RPMI8226 (cell line): ENCODE measurements around the gene SLC22A2.

ENCODE experiments used
- DNase-seq: peaks from one replicate; pipeline ENCODE4 v3.0.0-alpha.2; 2015

SLC22A2 gene

GRCh38 chr6:160203522-160203921 lies 55.1 kb downstream of the SLC22A2 start:
- no peak for DNase-seq

GRCh38 chr6:160203076-160203475 lies 55.5 kb downstream of the SLC22A2 start:
- no peak for DNase-seq

GRCh38 chr6:160202411-160202810 lies 56.2 kb downstream of the SLC22A2 start:
- DNase-seq, result no peak

DNA sequence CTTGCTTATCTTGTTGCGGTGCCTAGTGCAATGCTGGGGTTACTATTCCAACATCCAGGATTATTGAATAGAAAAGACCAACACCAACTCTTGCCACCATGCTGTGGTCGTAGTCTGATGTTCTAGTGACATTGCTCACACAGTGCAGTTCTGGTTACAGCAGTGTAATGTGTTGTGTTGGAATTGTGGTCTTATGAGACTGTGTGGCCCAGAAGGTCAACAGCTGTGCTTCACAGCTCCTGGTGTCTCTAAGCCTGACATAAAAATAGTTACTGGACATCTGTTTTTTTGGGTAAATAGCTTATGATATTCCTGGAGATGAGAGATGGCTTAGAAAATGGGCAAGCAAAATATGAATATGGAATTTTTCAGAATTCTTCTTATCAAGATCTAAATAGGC lies 57.6 kb downstream of the SLC22A2 start:
- no peak for DNase-seq

DNA sequence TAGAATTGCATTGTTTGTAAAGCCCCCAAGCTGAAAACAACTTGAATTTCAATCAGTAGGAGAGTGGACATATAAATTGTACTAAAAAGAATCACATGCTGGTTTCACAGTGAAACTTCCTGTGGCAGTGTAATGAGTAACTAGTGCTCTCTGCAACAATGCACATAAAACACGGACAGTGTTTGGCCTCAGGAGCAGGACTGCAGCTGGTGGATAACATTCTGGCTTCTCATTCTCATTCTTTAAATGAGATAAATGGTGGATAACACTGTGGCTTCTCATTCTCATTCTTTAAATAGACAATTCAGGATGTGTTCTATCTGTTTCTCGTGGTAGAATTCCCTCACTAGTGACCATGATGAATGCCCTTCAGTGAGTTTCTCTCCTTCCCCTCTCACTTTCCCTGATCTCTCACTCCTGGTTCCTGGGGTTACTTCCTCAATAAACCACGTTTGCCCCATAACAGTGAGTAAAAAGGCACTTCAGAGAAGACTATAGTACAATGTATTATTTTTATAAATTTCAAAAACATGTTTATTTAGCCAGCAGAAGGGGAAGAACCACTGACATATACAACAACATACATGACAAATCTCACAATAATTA lies 59.9 kb downstream of the SLC22A2 start:
- DNase-seq, result no peak

DNA sequence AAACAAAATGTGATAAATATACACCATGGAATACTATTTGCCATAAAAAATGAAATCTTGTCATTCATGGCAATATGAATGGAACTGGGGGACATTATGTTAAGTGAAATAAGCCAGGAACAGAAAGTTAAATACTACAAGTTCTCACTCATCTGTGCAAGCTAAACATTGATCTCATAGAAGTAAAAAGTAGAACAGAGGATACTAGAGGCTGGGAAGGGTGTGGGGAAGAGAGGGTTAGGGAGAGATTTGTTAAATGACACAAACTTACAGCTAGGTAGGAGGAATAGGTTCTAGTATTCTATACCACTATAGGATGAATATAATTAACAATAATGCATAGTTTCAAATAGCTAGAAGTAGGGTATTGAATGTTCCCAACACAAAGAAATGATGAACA lies 61.0 kb downstream of the SLC22A2 start:
- DNase-seq, result no peak

- DNase-seq, result no peak
Measured at GRCh38 chr6:160194808-160195207, 63.8 kb downstream of the SLC22A2 start.

GRCh38 chr6:160192840-160193239 lies 65.8 kb downstream of the SLC22A2 start:
- no peak for DNase-seq

DNA sequence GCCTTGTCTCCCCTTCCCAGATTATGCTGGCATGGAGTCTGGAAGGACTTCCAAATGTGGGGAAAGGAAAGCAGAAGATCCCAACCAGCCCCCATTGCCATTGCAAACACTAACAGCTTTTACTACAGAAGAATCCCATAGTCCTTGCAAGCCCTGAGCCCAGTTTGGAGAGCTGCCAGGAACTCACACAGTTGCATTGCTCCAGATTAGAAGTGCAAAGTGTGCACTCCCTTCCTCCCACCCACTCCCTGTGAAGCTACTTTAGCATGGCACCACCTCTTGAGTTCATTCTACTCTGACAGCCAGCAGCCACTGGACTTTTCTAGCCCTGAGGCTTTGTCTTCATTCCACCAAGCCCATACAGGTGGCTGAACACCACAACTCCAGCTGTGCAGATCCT lies 67.6 kb downstream of the SLC22A2 start:
- DNase-seq, result no peak

DNA sequence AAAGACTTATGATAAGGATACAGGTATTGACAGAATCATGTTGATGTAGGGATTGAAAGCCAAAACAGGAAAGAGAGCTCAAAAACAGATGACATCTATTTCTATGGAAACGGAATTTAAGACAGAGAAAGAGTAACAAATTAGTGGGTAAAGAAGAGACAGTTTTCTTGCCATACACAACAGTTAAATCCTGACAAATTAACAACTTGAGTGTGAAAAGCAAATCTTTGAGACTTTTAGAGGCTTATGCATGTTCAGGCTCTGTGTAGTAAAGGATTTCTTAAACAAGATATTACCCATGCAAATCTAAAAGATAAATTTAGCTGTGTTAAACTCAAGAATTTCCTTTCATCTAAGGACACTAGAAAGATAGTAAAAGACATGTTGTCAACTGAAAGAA lies 68.5 kb downstream of the SLC22A2 start:
- DNase-seq, result no peak

DNA sequence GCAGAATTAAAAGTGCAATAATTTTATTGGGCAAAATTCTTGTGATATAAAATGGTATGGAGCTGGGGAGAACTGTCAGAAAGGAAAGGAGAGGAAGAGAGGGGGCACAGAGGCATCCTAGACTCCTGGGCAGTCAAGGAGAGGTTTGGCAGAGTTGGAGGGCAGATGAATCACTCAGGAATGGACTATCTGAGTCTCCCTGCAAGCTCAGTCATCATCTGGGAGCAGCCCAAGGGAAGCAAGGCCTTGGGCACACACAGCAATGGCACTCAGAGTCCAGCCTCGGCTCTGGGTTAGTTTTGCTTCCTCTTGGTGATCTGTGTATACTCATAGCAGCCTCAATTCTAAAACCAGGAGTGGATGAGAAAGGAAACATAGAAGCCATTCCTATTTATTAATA lies 69.8 kb downstream of the SLC22A2 start:
- no peak for DNase-seq

DNA sequence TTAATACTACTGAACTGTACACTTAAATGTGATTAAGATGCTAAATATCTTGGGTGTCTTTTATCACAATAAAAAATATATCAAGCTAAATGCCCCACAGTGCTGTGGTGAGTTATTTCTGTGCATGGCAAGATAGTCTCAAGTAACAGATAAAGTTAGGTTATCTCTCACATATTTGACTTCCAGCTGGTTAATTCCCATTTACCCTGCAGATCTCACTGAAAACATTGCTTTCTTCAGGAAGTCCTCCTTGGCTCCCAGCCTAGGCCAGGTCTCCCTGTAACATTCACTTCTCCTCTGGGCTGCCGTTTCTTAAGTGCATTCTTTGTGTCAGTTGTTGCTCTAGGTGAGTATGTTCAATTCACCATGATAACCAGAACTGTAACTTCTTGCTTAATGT lies 77.9 kb downstream of the SLC22A2 start:
- DNase-seq, result no peak

DNA sequence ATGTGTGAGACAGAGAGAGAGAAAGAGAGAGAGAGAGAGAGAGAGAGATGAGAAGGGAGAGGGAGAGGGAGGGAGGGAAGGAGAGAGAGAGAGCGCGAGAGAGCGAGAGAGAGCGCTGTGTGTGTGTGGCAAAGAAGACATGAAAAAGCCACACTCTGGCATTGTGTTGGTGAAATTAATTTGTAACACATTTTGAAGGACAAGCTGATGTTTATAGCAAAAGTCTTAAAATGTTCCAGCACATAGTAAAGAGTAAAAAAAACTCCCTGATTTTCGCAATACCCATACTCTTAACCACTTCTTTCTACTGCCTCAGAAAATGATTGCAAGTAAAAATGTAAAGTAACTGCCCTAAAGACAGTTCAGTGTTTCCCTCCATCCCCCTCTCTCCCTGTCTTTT lies 80.3 kb downstream of the SLC22A2 start:
- no peak for DNase-seq

- no peak for DNase-seq
Measured at GRCh38 chr6:160177220-160177619, 81.4 kb downstream of the SLC22A2 start.

GRCh38 chr6:160174681-160175080 lies 83.9 kb downstream of the SLC22A2 start:
- no peak for DNase-seq

GRCh38 chr6:160173806-160174527 lies 84.7 kb downstream of the SLC22A2 start:
- no peak for DNase-seq

DNA sequence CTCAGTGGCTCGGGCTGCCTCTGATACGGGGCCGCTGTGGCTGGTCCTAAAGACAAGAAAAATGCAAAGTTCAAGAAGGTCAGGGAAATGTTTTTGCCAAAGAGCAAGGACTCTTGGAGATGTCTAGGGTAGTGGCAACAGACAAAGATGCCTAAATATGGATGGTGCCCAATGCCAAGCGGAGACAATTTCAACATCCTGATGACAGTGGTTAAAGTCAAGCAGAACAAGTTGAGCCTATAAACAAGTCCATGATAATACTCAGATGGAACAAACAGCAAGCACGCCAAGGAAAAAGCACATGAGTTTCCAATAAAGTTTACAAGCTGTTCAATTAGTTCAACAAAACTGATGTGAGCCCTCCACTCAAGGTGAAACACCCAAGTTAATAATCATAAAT lies 85.9 kb downstream of the SLC22A2 start:
- DNase-seq, result no peak

DNA sequence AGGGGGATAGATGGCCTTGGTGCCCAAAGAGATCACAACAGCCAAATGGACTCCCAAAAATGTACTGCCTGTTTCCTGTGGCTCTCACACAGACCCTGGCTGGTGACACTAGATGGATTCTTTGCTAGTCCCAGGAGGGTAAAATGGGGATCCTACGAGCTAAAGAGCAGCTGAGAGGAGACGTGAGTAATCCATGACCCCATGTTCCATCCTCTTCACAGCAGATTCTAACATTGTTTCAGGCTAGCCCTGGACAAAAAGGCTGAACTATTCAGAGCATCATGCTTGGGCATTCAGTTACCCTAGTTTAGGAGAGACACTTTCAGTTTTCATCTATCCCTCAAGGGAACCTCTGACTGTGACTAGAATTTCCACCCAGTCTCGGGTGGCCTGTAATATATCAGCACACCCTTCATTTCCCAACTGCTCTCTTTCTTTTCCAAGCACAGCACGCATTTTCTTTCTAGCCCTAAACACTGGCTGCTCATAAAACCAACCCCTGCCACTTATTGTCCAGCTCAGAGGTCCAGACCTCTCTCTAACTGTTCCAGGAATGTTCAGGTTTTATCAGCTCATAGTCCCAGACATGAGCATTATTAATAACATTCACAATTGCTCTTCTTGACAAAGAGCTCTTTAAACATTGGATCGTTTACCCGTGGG lies 88.5 kb downstream of the SLC22A2 start:
- no peak for DNase-seq

- DNase-seq, result no peak
Measured at GRCh38 chr6:160167604-160168399, 90.8 kb downstream of the SLC22A2 start.
